T-helper 2 cell (primary cell): Measurements from ENCODE around the gene C11orf24.
"Not testable (repeated sequence)": the region's sequence is repeated elsewhere in the genome, so short reads cannot be mapped to it uniquely, and the experiment has no call there.

Source experiments
- DNase-seq, 5 experiments: peaks; one replicate each; pipeline versions ENCODE4 v3.0.0 to v3.0.0-alpha.2; 2012 to 2022

The C11orf24 gene

GRCh38 chr11:68298659-68299516, 27.1 kb upstream of the C11orf24 start:
- no peak for DNase-seq

- peak; percentile 48 to 61 (median 59) for DNase-seq
Measured at GRCh38 chr11:68297812-68298658, 26.3 kb upstream of the C11orf24 start.

GRCh38 chr11:68297494-68297811, 25.7 kb upstream of the C11orf24 start:
- DNase-seq: no peak

GRCh38 chr11:68297052-68297378, 25.2 kb upstream of the C11orf24 start:
- no peak for DNase-seq

- no peak for DNase-seq
Measured at GRCh38 chr11:68296344-68297051, 24.7 kb upstream of the C11orf24 start.

- DNase-seq: no peak
Measured at GRCh38 chr11:68295940-68296339, 24.2 kb upstream of the C11orf24 start.

GRCh38 chr11:68295271-68295670, 23.5 kb upstream of the C11orf24 start:
- DNase-seq: no peak

- no peak for DNase-seq
Measured at GRCh38 chr11:68293708-68294107, 21.9 kb upstream of the C11orf24 start.

GRCh38 chr11:68289456-68289855, 17.7 kb upstream of the C11orf24 start:
- DNase-seq: no peak

GRCh38 chr11:68287419-68287818, 15.6 kb upstream of the C11orf24 start:
- no peak for DNase-seq

- DNase-seq: not testable (repeated sequence)
Measured at GRCh38 chr11:68284588-68284987, 12.8 kb upstream of the C11orf24 start.

- no peak for DNase-seq
Measured at GRCh38 chr11:68282861-68283230, 11.1 kb upstream of the C11orf24 start.

- DNase-seq: peak in 1 of 5 experiments; percentile 76
Measured at GRCh38 chr11:68282141-68282860, 10.5 kb upstream of the C11orf24 start.

- DNase-seq: no peak
Measured at GRCh38 chr11:68279676-68280075, 7.9 kb upstream of the C11orf24 start.

GRCh38 chr11:68276861-68277260, 5.1 kb upstream of the C11orf24 start:
- DNase-seq: no peak

- DNase-seq: no peak
Measured at GRCh38 chr11:68275721-68276507, 4.1 kb upstream of the C11orf24 start.

- no peak for DNase-seq
Measured at GRCh38 chr11:68274306-68274705, 2.5 kb upstream of the C11orf24 start.

GRCh38 chr11:68273026-68273738, 1.4 kb upstream of the C11orf24 start:
- no peak for DNase-seq

GRCh38 chr11:68271023-68271780, 571 bp downstream of the C11orf24 start:
- peak in 3 of 5 experiments; percentile 32 to 83 (median 46) for DNase-seq
